Mesenchymal stem cell (in vitro differentiated cells and primary cell): Measurements from ENCODE around the gene CUL2. TPM values are rescaled to one million over a fixed set of nuclear protein-coding genes. Genes with fewer than 3 reads are reported as not detected.

Experiments used
- DNase-seq: peaks from one replicate; pipeline ENCODE4 v3.0.0-alpha.2; 2013
- H2AFZ ChIP-seq: one replicate; pipeline ENCODE4 v1.6.1; 2013; ENCODE audit warnings: low read depth, mild to moderate bottlenecking, control low read depth, inconsistent platforms, low read length, moderate library complexity
- H2AK5ac ChIP-seq: 2 replicates; pipeline ENCODE4 v1.6.1; 2013; ENCODE audit warnings: low read length, moderate library complexity, mild to moderate bottlenecking, inconsistent platforms; ENCODE audit not compliant: severe bottlenecking
- H2BK120ac ChIP-seq: one replicate; pipeline ENCODE4 v1.6.1; 2013; ENCODE audit warnings: low read depth, mild to moderate bottlenecking, inconsistent platforms, low read length, moderate library complexity
- H2BK12ac ChIP-seq, 2 experiments: one replicate each; pipeline ENCODE4 v1.6.1; 2013; ENCODE audit warnings: inconsistent platforms in 2 of 2, low read length in 2 of 2, mild to moderate bottlenecking in 2 of 2, moderate library complexity in 2 of 2, control low read depth in 1 of 2
- H2BK15ac ChIP-seq: one replicate; pipeline ENCODE4 v1.6.1; 2013; ENCODE audit warnings: mild to moderate bottlenecking, low read depth, inconsistent platforms; ENCODE audit not compliant: poor library complexity, severe bottlenecking
- H2BK5ac ChIP-seq: 2 replicates; pipeline ENCODE4 v1.6.1; 2013; ENCODE audit warnings: low read depth, mild to moderate bottlenecking, low read length, control low read depth, inconsistent platforms; ENCODE audit not compliant: poor library complexity, severe bottlenecking
- H3K14ac ChIP-seq, 2 experiments: one replicate each; pipeline ENCODE4 v1.6.1; 2013; ENCODE audit warnings: inconsistent platforms in 2 of 2, low read length in 2 of 2, control low read depth in 1 of 2, mild to moderate bottlenecking in 1 of 2, moderate library complexity in 1 of 2
- H3K18ac ChIP-seq, 2 experiments: one replicate each; pipeline ENCODE4 v1.6.1; 2013; ENCODE audit warnings: inconsistent platforms in 2 of 2, low read length in 2 of 2, control low read depth in 1 of 2, low read depth in 1 of 2, mild to moderate bottlenecking in 1 of 2
- H3K23ac ChIP-seq, 2 experiments: one replicate each; pipeline ENCODE4 v1.6.1; 2013; ENCODE audit warnings: inconsistent platforms in 2 of 2, low read length in 2 of 2, mild to moderate bottlenecking in 2 of 2, moderate library complexity in 2 of 2, control low read depth in 1 of 2
- H3K27ac ChIP-seq: 2 replicates; pipeline ENCODE4 v1.5.1; 2013; ENCODE audit warnings: mild to moderate bottlenecking, moderate library complexity, low read length, control low read depth, inconsistent platforms; ENCODE audit not compliant: poor library complexity, severe bottlenecking
- H3K27me3 ChIP-seq, 2 experiments: 2 replicates each; pipeline versions ENCODE4 v1.6.1 to v1.7.0; 2013; ENCODE audit warnings: low read length in 2 of 2, mild to moderate bottlenecking in 2 of 2, moderate library complexity in 2 of 2, control low read depth in 1 of 2, inconsistent platforms in 1 of 2; ENCODE audit not compliant: control insufficient read depth in 1 of 2, insufficient read depth in 1 of 2
- H3K36me3 ChIP-seq, 2 experiments: 2 replicates each; pipeline versions ENCODE4 v1.6.1 to v1.7.0; 2013; ENCODE audit warnings: low read length in 2 of 2, control low read depth in 1 of 2, inconsistent platforms in 1 of 2, low read depth in 1 of 2, mild to moderate bottlenecking in 1 of 2; ENCODE audit not compliant: insufficient read depth in 2 of 2, control insufficient read depth in 1 of 2
- H3K4ac ChIP-seq, 2 experiments: one replicate each; pipeline ENCODE4 v1.6.1; 2013; ENCODE audit warnings: inconsistent platforms in 2 of 2, low read length in 2 of 2, mild to moderate bottlenecking in 2 of 2, moderate library complexity in 2 of 2, control low read depth in 1 of 2, low read depth in 1 of 2
- H3K4me1 ChIP-seq: 2 replicates; pipeline ENCODE4 v1.6.1; 2013; ENCODE audit warnings: low read depth, low read length, control low read depth; ENCODE audit not compliant: control insufficient read depth, insufficient read depth
- H3K4me2 ChIP-seq: 2 replicates; pipeline ENCODE4 v1.6.1; 2013; ENCODE audit warnings: low read length, mild to moderate bottlenecking, inconsistent platforms; ENCODE audit not compliant: poor library complexity, severe bottlenecking
- H3K4me3 ChIP-seq, 2 experiments: 2 replicates each; pipeline versions ENCODE4 v1.5.1 to v1.7.0; 2013; ENCODE audit warnings: low read length in 2 of 2, mild to moderate bottlenecking in 2 of 2, control low read depth in 1 of 2, low read depth in 1 of 2; ENCODE audit not compliant: insufficient read depth in 1 of 2
- H3K79me1 ChIP-seq: replicated peaks from 2 replicates; pipeline ENCODE4 v1.6.1; 2013; ENCODE audit warnings: mild to moderate bottlenecking, control low read depth, low read length, inconsistent platforms; ENCODE audit not compliant: poor library complexity, severe bottlenecking
- H3K9ac ChIP-seq: 2 replicates; pipeline ENCODE4 v1.7.0; 2013; ENCODE audit warnings: mild to moderate bottlenecking, low read length, moderate library complexity
- H3K9me3 ChIP-seq: 2 replicates; pipeline ENCODE4 v1.7.0; 2013; ENCODE audit warnings: mild to moderate bottlenecking, low read length; ENCODE audit not compliant: control insufficient read depth
- H4K8ac ChIP-seq: one replicate; pipeline ENCODE4 v1.6.1; 2013; ENCODE audit warnings: inconsistent platforms, mild to moderate bottlenecking, low read length, moderate library complexity
- H4K91ac ChIP-seq: one replicate; pipeline ENCODE4 v1.6.1; 2013; ENCODE audit warnings: mild to moderate bottlenecking, low read length, inconsistent platforms
- WGBS: methylation state at CpG from one replicate; pipeline ENCODE4 v1.1.7; 2013; ENCODE audit warnings: mixed read lengths; 5-methylcytosine and 5-hydroxymethylcytosine counted together
- small RNA-seq: library from polyadenylated mRNA; stranded (forward); fragments of <200 nt; extraction: miRNeasy Mini kit (QIAGEN cat#:217004); gene quantifications from one replicate; pipeline ENCODE3, GENCODE V24; 2013; ENCODE audit warnings: low read depth

The CUL2 gene

DNA sequence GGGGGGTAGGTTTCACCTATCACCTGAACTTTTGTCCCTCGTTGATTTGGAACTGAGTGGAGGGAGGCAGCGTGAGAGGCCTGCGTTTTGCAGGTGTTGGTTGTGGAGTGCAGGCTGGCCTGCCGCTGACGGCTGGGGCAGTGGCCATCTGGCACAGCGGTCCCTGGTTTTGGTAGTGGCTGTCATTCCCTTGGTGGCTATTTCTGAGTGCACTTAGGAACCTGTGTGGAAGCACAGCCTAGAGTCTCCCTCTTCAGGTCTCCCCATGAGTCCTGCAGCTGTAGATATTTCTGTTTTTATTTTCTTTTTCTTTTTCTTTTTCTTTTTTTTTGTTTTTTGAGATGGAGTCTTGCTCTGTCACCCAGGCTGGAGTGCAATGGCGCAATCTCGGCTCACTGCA, 129.2 kb downstream of the CUL2 start:
- H3K14ac ChIP-seq = peak overlapping the region in 1 of 2 experiments; percentile 18
- H3K4me2 ChIP-seq = no peak overlapping the region
- DNase-seq = peak; percentile 34
- peaks cover 8% of the 10 kb centered on the region for H3K4me1 ChIP-seq
- no peak overlapping the region for H2AK5ac ChIP-seq
- H3K9ac ChIP-seq = no peak overlapping the region
- no peak overlapping the region for H3K4ac ChIP-seq
- 94% methylated on average over 8 of the region's 8 CpGs for WGBS
- H3K27me3 ChIP-seq = no peaks in the 10 kb centered on the region
- H3K79me1 ChIP-seq = no peaks in the 10 kb centered on the region
- H3K4me3 ChIP-seq = no peak overlapping the region
- no peak overlapping the region for H2BK15ac ChIP-seq
- no peak overlapping the region for H2BK5ac ChIP-seq
- H2BK12ac ChIP-seq = no peak overlapping the region
- H3K9me3 ChIP-seq = no peaks in the 10 kb centered on the region
- no peak overlapping the region for H3K23ac ChIP-seq
- peak overlapping the region; percentile 3 for H4K91ac ChIP-seq
- no peak overlapping the region for H3K27ac ChIP-seq
- H3K18ac ChIP-seq = no peak overlapping the region
- no peak overlapping the region for H2AFZ ChIP-seq
- no peak overlapping the region for H2BK120ac ChIP-seq
- no peak overlapping the region for H4K8ac ChIP-seq
- no peaks in the 10 kb centered on the region for H3K36me3 ChIP-seq

DNA sequence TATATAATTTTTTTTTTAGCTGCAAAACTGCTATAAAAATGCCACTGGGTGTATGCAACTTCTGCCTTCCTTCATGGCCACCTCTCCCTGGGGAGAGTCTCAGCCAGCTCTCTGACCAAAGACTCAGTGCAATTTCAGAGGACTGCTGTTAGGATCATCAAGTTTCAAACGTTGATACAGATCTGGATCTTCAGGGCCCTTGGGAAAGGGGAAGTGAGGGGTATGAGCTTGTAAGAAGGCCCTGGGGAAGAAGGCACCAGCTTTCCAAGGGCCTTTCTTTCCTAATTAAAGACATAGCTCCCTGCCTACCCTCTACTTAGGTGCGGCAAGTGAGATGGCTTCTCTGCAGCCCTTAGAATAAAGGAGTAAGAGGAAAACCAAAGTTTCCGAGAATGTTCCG, 130.4 kb downstream of the CUL2 start:
- WGBS = 50% methylated on average over 2 of the region's 4 CpGs
- H4K91ac ChIP-seq = no peak overlapping the region
- H2BK5ac ChIP-seq = no peak overlapping the region
- H3K14ac ChIP-seq = no peak overlapping the region
- H3K79me1 ChIP-seq = no peaks in the 10 kb centered on the region
- no peak overlapping the region for H3K9ac ChIP-seq
- no peak overlapping the region for H2AK5ac ChIP-seq
- H4K8ac ChIP-seq = no peak overlapping the region
- no peak overlapping the region for H2BK15ac ChIP-seq
- H3K27ac ChIP-seq = no peak overlapping the region
- H3K4me1 ChIP-seq = peaks cover 4% of the 10 kb centered on the region
- no peak for DNase-seq
- no peak overlapping the region for H2BK12ac ChIP-seq
- no peaks in the 10 kb centered on the region for H3K36me3 ChIP-seq
- H2AFZ ChIP-seq = no peak overlapping the region
- no peak overlapping the region for H2BK120ac ChIP-seq
- no peak overlapping the region for H3K18ac ChIP-seq
- no peak overlapping the region for H3K4me2 ChIP-seq
- H3K4ac ChIP-seq = no peak overlapping the region
- no peaks in the 10 kb centered on the region for H3K27me3 ChIP-seq
- no peaks in the 10 kb centered on the region for H3K9me3 ChIP-seq
- H3K23ac ChIP-seq = no peak overlapping the region
- H3K4me3 ChIP-seq = no peak overlapping the region

DNA sequence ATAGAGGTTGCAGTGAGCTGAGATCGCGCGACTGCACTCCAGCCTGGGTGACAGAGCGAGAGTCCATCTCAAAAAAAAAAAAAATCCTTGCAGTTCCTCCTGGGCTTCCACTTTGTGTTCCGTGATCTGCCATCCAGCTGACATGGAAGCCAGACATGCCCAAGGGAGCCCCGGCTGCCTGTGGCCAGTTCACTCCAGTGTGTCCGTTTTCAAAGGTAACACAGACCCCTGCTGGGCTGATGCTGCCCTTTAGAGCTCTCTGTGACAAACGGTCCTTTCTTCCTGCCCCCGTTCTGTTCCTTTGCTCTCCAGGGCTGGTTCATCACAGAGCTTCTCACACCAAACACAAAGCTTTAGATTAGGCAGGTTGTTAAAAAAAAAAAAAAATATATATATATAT, 130.8 kb downstream of the CUL2 start:
- 84% methylated on average over 7 of the region's 9 CpGs for WGBS
- H3K4me1 ChIP-seq = peaks cover 4% of the 10 kb centered on the region
- H4K8ac ChIP-seq = no peak overlapping the region
- no peak overlapping the region for H3K23ac ChIP-seq
- no peak overlapping the region for H2BK120ac ChIP-seq
- H2BK5ac ChIP-seq = no peak overlapping the region
- no peak overlapping the region for H2AFZ ChIP-seq
- H3K4me2 ChIP-seq = no peak overlapping the region
- H3K9ac ChIP-seq = no peak overlapping the region
- no peak overlapping the region for H2BK12ac ChIP-seq
- no peak overlapping the region for H4K91ac ChIP-seq
- no peak overlapping the region for H3K27ac ChIP-seq
- no peaks in the 10 kb centered on the region for H3K79me1 ChIP-seq
- H3K36me3 ChIP-seq = no peaks in the 10 kb centered on the region
- no peak for DNase-seq
- H3K27me3 ChIP-seq = no peaks in the 10 kb centered on the region
- no peak overlapping the region for H2BK15ac ChIP-seq
- H2AK5ac ChIP-seq = no peak overlapping the region
- no peaks in the 10 kb centered on the region for H3K9me3 ChIP-seq
- H3K14ac ChIP-seq = no peak overlapping the region
- no peak overlapping the region for H3K18ac ChIP-seq
- no peak overlapping the region for H3K4me3 ChIP-seq
- no peak overlapping the region for H3K4ac ChIP-seq

Small RNA genes within 50 kb of the gene (small RNA-seq; reads per million reads assigned to genes)
- 0.86 reads per million for gene MIR3611
- not detected for gene RNU7-77P
